Measurements from ENCODE around the gene LMNTD1. TPM values are rescaled to one million over a fixed set of nuclear protein-coding genes. Genes with fewer than 3 reads are reported as not detected.

Gene LMNTD1
- total RNA-seq, 1 donor from 2014 or later: not detected

DNA sequence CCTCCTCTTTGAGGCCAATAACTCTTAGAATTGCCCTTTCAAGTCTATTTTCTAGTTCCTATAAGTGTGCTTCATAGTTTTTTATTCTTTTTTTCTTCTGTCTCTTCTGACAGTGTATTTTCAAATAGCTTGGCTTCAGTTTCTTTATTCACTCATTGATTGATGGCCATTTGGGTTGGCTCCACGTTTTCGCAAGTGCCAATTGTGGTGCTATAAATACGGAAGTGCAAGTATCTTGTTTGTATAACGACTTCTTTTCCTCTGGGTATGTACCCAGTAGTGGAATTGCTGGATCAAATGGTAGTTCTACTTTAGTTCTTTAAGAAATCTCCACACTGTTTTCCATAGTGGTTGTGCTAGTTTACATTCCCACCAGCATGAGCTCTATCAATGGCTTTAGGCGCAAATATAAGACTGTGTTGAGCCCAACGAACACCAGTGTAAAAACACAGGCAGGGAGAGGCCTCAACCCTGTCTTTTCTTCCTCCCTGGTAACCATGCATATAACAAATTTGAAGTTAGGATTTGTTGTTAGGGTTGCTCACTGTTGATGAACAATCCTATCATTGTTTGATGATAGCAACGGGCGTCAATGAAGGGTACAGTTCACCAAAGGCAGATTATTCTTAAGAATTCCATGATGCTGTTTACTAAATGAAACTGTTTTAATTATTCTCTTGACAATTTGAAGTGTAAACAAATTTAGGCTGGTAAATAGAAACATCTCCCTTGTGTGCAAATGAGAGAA is 13.3 kb upstream of the LMNTD1 start:
- DNase-seq (ENCODE audit: low read depth) (no peak), FAIRE-seq (no peak)
- H3K36me3 ChIP-seq (ENCODE audit: control insufficient read depth, insufficient read depth, low read length): no peaks in the 10 kb centered on the region
- H3K4me3 ChIP-seq (ENCODE audit: low read depth, low read length): no peak overlapping the region
- TF ChIP-seq, protein P1, sequence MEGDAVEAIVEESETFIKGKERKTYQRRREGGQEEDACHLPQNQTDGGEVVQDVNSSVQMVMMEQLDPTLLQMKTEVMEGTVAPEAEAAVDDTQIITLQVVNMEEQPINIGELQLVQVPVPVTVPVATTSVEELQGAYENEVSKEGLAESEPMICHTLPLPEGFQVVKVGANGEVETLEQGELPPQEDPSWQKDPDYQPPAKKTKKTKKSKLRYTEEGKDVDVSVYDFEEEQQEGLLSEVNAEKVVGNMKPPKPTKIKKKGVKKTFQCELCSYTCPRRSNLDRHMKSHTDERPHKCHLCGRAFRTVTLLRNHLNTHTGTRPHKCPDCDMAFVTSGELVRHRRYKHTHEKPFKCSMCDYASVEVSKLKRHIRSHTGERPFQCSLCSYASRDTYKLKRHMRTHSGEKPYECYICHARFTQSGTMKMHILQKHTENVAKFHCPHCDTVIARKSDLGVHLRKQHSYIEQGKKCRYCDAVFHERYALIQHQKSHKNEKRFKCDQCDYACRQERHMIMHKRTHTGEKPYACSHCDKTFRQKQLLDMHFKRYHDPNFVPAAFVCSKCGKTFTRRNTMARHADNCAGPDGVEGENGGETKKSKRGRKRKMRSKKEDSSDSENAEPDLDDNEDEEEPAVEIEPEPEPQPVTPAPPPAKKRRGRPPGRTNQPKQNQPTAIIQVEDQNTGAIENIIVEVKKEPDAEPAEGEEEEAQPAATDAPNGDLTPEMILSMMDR (IDR thresholded peaks at IDR 0.05; ENCODE audit: insufficient read depth, low read length, severe bottlenecking): no peak
- peaks cover 2% of the 10 kb centered on the region for H3K27me3 ChIP-seq (ENCODE audit: control insufficient read depth, insufficient read depth, low read length)

DNA sequence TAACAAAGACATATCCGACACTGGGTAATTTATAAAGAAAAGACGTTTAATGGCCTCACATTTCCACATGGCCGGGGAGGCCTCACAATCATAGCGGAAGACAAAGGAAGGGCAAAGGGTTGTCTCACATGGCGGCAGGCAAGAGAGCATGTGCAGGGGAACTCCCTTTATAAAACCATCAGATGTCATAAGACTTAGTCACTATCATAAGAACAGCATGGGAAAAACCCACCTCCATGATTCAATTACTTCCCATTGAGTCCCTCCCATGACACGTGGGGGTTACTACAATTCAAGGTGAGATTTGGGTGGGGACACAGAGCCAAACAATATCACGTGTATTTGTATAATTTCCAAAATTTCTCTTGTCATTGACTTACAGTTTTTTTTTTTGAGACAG is 5.5 kb upstream of the LMNTD1 start:
- Histone ChIP-seq H3K36me3 (ENCODE audit: control insufficient read depth, insufficient read depth, low read length) (no peaks in the 10 kb centered on the region), H3K27me3 (ENCODE audit: control insufficient read depth, insufficient read depth, low read length) (no peaks in the 10 kb centered on the region), H3K4me3 (ENCODE audit: low read depth, low read length) (no peak overlapping the region)
- peak; percentile 33 for DNase-seq (ENCODE audit: low read depth)
- TF ChIP-seq, protein P1 (IDR thresholded peaks at IDR 0.05; ENCODE audit: insufficient read depth, low read length, severe bottlenecking): no peak
- no peak for FAIRE-seq

DNA sequence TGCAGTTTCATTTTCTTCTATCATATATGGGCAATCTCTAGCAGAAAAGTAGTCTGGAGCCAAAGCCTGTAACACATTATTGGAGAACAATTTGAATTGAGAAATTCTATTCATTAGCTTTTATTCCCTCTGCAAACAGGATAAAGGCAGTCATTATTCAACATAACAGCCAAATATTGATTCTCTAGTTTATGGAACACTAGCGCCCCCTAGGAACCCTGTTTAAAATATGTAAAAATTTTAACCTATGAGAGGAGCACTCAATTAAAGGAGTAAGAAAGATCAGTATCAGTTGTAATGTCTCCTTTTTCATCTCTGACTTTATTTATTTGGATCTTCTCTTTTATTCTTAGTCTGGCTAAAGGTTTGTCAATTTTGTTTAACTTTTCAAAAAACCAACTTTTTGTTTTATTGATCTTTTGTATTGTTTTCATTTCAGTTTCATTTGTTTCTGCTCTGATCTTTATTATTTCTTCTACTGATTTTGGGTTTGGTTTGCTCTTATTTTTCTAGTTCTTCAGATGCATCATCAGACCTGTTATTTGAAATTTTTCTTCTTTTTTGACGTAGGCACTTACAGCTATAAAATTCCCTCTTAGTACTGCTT is 4.8 kb upstream of the LMNTD1 start:
- Histone ChIP-seq H3K27me3 (ENCODE audit: control insufficient read depth, insufficient read depth, low read length) (no peaks in the 10 kb centered on the region), H3K4me3 (ENCODE audit: low read depth, low read length) (no peak overlapping the region), H3K36me3 (ENCODE audit: control insufficient read depth, insufficient read depth, low read length) (no peaks in the 10 kb centered on the region)
- TF ChIP-seq, protein P1 (IDR thresholded peaks at IDR 0.05; ENCODE audit: insufficient read depth, low read length, severe bottlenecking): peak; percentile 47
- peak; percentile 47 for DNase-seq (ENCODE audit: low read depth)
- FAIRE-seq: no peak

DNA sequence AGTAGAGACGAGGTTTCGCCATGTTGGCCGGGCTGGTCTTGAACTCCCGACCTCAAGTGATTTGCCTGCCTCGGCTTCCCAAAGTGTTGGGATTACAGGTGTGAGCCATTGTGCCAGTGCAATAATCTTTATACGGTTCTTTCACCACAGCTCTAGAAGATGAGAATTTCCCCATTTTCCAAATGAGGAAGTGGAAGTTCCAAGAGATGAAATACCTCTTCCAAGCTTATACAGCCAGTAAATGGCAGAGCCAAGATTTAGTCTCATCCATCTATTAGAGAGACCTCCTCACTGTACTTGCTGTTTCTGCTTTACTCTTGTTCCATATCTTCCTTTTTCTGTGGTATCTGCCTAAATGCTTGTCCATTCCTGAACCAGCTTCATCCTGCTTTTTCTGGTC is 3.1 kb upstream of the LMNTD1 start:
- TF ChIP-seq, protein P1 (IDR thresholded peaks at IDR 0.05; ENCODE audit: insufficient read depth, low read length, severe bottlenecking): no peak
- no peak for DNase-seq (ENCODE audit: low read depth)
- Histone ChIP-seq H3K27me3 (ENCODE audit: control insufficient read depth, insufficient read depth, low read length) (no peaks in the 10 kb centered on the region), H3K4me3 (ENCODE audit: low read depth, low read length) (no peak overlapping the region), H3K36me3 (ENCODE audit: control insufficient read depth, insufficient read depth, low read length) (no peaks in the 10 kb centered on the region)
- no peak for FAIRE-seq

- Histone ChIP-seq H3K4me3 (ENCODE audit: low read depth, low read length) (no peak overlapping the region), H3K27me3 (ENCODE audit: control insufficient read depth, insufficient read depth, low read length) (no peaks in the 10 kb centered on the region), H3K36me3 (ENCODE audit: control insufficient read depth, insufficient read depth, low read length) (no peaks in the 10 kb centered on the region)
- no peak for DNase-seq (ENCODE audit: low read depth)
- no peak for FAIRE-seq
- TF ChIP-seq, protein P1 (IDR thresholded peaks at IDR 0.05; ENCODE audit: insufficient read depth, low read length, severe bottlenecking): no peak
These were observed 402 bp downstream of the LMNTD1 start for GRCh38 chr12:25552681-25553080.
